ENCODE measurements around the gene CNN2.

Gene CNN2

DNA sequence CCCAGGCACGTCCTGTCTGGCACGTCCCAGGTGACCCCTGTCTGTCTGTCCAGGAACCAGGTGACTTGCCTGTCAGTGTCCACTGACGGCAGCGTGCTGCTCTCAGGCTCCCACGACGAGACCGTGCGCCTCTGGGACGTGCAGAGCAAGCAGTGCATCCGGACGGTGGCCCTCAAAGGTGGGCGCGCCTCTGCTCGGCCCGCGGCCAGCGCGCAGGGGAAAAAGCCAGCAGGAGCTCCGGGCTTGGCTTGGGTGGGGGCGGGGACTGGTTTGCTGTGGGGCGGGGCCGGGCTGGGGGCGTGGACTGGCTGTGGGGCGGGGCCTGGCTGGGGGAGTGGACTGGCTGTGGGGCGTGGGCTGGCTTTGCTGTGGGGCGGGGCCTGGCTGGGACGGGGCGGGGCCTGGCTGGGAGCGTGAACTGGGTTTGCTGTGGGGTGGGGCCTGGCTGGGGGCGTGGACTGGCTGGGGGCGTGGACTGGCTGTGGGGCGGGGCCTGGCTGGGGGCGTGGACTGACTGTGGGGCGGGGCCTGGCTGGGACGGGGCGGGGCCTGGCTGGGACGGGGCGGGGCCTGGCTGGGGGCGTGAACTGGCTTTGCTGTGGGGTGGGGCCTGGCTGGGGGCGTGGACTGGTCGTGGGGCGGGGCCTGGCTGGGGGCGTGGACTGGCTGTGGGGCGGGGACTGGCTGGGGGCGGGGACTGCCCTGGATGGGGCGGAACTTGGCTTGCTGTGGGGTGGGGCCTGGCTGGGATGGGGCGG is 35.1 kb upstream of the CNN2 start:
- no peak for TF ChIP-seq CTCF (IDR thresholded peaks at IDR 0.05; ENCODE audit: borderline replicate concordance, extremely low read depth, low read length, poor library complexity, severe bottlenecking)
- no peak for TF ChIP-seq EZH2 (IDR thresholded peaks at IDR 0.05; ENCODE audit: borderline replicate concordance, low read depth, low read length, severe bottlenecking)
- DNase-seq = peak; percentile 66
- Histone ChIP-seq H3K4me2 (ENCODE audit: insufficient read depth, low read length) (no peak overlapping the region), H3K79me2 (ENCODE audit: insufficient read depth, low read length) (peaks cover 5% of the 10 kb centered on the region; the same call in 1 of the 2 replicates), H3K9ac (ENCODE audit: low read depth, low read length) (no peak overlapping the region), H3K27me3 (ENCODE audit: insufficient read depth, low read length, poor library complexity) (peaks cover 4% of the 10 kb centered on the region), H2AFZ (ENCODE audit: low read depth, low read length) (no peak overlapping the region), H3K9me3 (ENCODE audit: insufficient read depth, low read length, severe bottlenecking) (no peaks in the 10 kb centered on the region), H3K4me1 (ENCODE audit: insufficient read depth, low read length) (peaks cover 7% of the 10 kb centered on the region), H3K4me3 (ENCODE audit: low read depth in 1 of 2, low read length in 2 of 2) (no peak overlapping the region), H4K20me1 (ENCODE audit: insufficient read depth, low read length) (peaks cover 49% of the 10 kb centered on the region), H3K36me3 (ENCODE audit: insufficient read depth, low read length) (peaks cover 69% of the 10 kb centered on the region), H3K27ac (ENCODE audit: low read length) (no peak overlapping the region)
- peak; percentile 43; the same call in 1 of the 3 replicates for ATAC-seq (ENCODE audit: insufficient read depth, low read depth)

GRCh38 chr19:991932-992669 is 34.3 kb upstream of the CNN2 start:
- H3K27ac ChIP-seq (ENCODE audit: low read length) = no peak overlapping the region

GRCh38 chr19:992670-993055 is 33.7 kb upstream of the CNN2 start:
- no peak overlapping the region for H3K9ac ChIP-seq (ENCODE audit: low read depth, low read length)
- no peak overlapping the region for H3K4me3 ChIP-seq (ENCODE audit: low read depth in 1 of 2, low read length in 2 of 2)
- peaks cover 6% of the 10 kb centered on the region for H3K27me3 ChIP-seq (ENCODE audit: insufficient read depth, low read length, poor library complexity)
- DNase-seq (no peak), ATAC-seq (ENCODE audit: insufficient read depth, low read depth) (no peak)
- H3K4me1 ChIP-seq (ENCODE audit: insufficient read depth, low read length) = peaks cover 9% of the 10 kb centered on the region
- H3K4me2 ChIP-seq (ENCODE audit: insufficient read depth, low read length) = no peak overlapping the region
- H2AFZ ChIP-seq (ENCODE audit: low read depth, low read length) = no peak overlapping the region
- no peak for TF ChIP-seq CTCF (IDR thresholded peaks at IDR 0.05; ENCODE audit: borderline replicate concordance, extremely low read depth, low read length, poor library complexity, severe bottlenecking)
- TF ChIP-seq EZH2 (IDR thresholded peaks at IDR 0.05; ENCODE audit: borderline replicate concordance, low read depth, low read length, severe bottlenecking) = no peak
- peaks cover 57% of the 10 kb centered on the region for H3K36me3 ChIP-seq (ENCODE audit: insufficient read depth, low read length)
- no peaks in the 10 kb centered on the region for H3K79me2 ChIP-seq (ENCODE audit: insufficient read depth, low read length)
- H4K20me1 ChIP-seq (ENCODE audit: insufficient read depth, low read length) = peaks cover 49% of the 10 kb centered on the region
- no peaks in the 10 kb centered on the region for H3K9me3 ChIP-seq (ENCODE audit: insufficient read depth, low read length, severe bottlenecking)
- no peak overlapping the region for H3K27ac ChIP-seq (ENCODE audit: low read length)

More at GRCh38 chr19:991932-992669, 34.3 kb upstream of the CNN2 start:
- DNase-seq (no peak), ATAC-seq (ENCODE audit: insufficient read depth, low read depth) (no peak)
- no peak for TF ChIP-seq EZH2 (IDR thresholded peaks at IDR 0.05; ENCODE audit: borderline replicate concordance, low read depth, low read length, severe bottlenecking)
- TF ChIP-seq CTCF (IDR thresholded peaks at IDR 0.05; ENCODE audit: borderline replicate concordance, extremely low read depth, low read length, poor library complexity, severe bottlenecking) = no peak
- peaks cover 49% of the 10 kb centered on the region for H4K20me1 ChIP-seq (ENCODE audit: insufficient read depth, low read length)
- H3K4me2 ChIP-seq (ENCODE audit: insufficient read depth, low read length) = no peak overlapping the region
- no peak overlapping the region for H2AFZ ChIP-seq (ENCODE audit: low read depth, low read length)
- no peak overlapping the region for H3K4me3 ChIP-seq (ENCODE audit: low read depth in 1 of 2, low read length in 2 of 2)
- peaks cover 62% of the 10 kb centered on the region for H3K36me3 ChIP-seq (ENCODE audit: insufficient read depth, low read length)
- H3K79me2 ChIP-seq (ENCODE audit: insufficient read depth, low read length) = no peaks in the 10 kb centered on the region
- H3K4me1 ChIP-seq (ENCODE audit: insufficient read depth, low read length) = peaks cover 9% of the 10 kb centered on the region
- peaks cover 6% of the 10 kb centered on the region for H3K27me3 ChIP-seq (ENCODE audit: insufficient read depth, low read length, poor library complexity)
- H3K9ac ChIP-seq (ENCODE audit: low read depth, low read length) = no peak overlapping the region
- H3K9me3 ChIP-seq (ENCODE audit: insufficient read depth, low read length, severe bottlenecking) = no peaks in the 10 kb centered on the region

Measured in DND-41 (cell line).